ENCODE results near the gene LYG1. TPM values are rescaled to one million over a fixed set of nuclear protein-coding genes. Genes with fewer than 3 reads are reported as not detected.

Gene LYG1
- total RNA-seq, 1 donor from 2014 or later = not detected

GRCh38 chr2:99256677-99257076 is 44.3 kb downstream of the LYG1 start:
- Histone ChIP-seq H3K4me1 (no peaks in the 10 kb centered on the region), H3K9me3 (peaks cover 0 to 4% of the 10 kb centered on the region in 2 donors), H3K36me3 (no peaks in the 10 kb centered on the region), H3K27ac (no peak overlapping the region), H3K4me3 (no peak overlapping the region), H3K27me3 (no peaks in the 10 kb centered on the region)
- TF ChIP-seq CTCF (IDR thresholded peaks at IDR 0.05) = no peak
- no peak for DNase-seq (ENCODE audit: low spot score in 2 of 2)
- intact Hi-C loops (cut with DNase I) = no loop called here

- Histone ChIP-seq H3K4me1 (no peaks in the 10 kb centered on the region), H3K36me3 (no peaks in the 10 kb centered on the region), H3K4me3 (no peak within 1 kb of the TSS), H3K9me3 (peaks cover 0 to 4% of the 10 kb centered on the region in 2 donors), H3K27me3 (no peaks in the 10 kb centered on the region), H3K27ac (no peak within 1 kb of the TSS)
- no peak for TF ChIP-seq CTCF (IDR thresholded peaks at IDR 0.05)
- DNase-seq (ENCODE audit: low spot score in 2 of 2) = no peak
- intact Hi-C loops (cut with DNase I) = no loop called here
These were observed 45.3 kb downstream of the LYG1 start, which contains the start of gene LYG2 for GRCh38 chr2:99255491-99256318. LYG2 (minus strand) TSS chr2:99255666; CDS start chr2:99254260, 1,406 bp downstream.

GRCh38 chr2:99249951-99250350 is 51.0 kb downstream of the LYG1 start:
- Histone ChIP-seq H3K9me3 (no peaks in the 10 kb centered on the region), H3K27me3 (no peaks in the 10 kb centered on the region), H3K27ac (no peak overlapping the region), H3K4me3 (no peak overlapping the region), H3K36me3 (no peaks in the 10 kb centered on the region), H3K4me1 (no peaks in the 10 kb centered on the region)
- TF ChIP-seq CTCF (IDR thresholded peaks at IDR 0.05) = no peak
- intact Hi-C loops (cut with DNase I) = no loop called here
- no peak for DNase-seq (ENCODE audit: low spot score in 2 of 2)

GRCh38 chr2:99242151-99242550 is 58.8 kb downstream of the LYG1 start:
- Histone ChIP-seq H3K36me3 (no peaks in the 10 kb centered on the region), H3K27ac (no peak overlapping the region), H3K4me3 (no peak overlapping the region), H3K4me1 (no peaks in the 10 kb centered on the region), H3K27me3 (no peaks in the 10 kb centered on the region), H3K9me3 (no peaks in the 10 kb centered on the region)
- no peak for TF ChIP-seq CTCF (IDR thresholded peaks at IDR 0.05)
- intact Hi-C loops (cut with DNase I) = no loop called here
- no peak for DNase-seq (ENCODE audit: low spot score in 2 of 2)

- no peak for DNase-seq (ENCODE audit: low spot score in 2 of 2)
- Histone ChIP-seq H3K4me1 (no peaks in the 10 kb centered on the region), H3K27me3 (no peaks in the 10 kb centered on the region), H3K27ac (no peak overlapping the region), H3K36me3 (no peaks in the 10 kb centered on the region), H3K4me3 (no peak overlapping the region), H3K9me3 (no peaks in the 10 kb centered on the region)
- intact Hi-C loops (cut with DNase I) = no loop called here
- no peak for TF ChIP-seq CTCF (IDR thresholded peaks at IDR 0.05)
These were observed 60.6 kb downstream of the LYG1 start for GRCh38 chr2:99240431-99240830.

Measured in ascending aorta (tissue), 2 donors.